GM12801 (cell line): ENCODE measurements around the gene CCHCR1.

Experiments
- TF ChIP-seq, protein P1 (sequence below): IDR thresholded peaks from one replicate; pipeline ENCODE4 v1.5.1; 2011; ENCODE audit warnings: control low read depth; ENCODE audit not compliant: insufficient read length; ENCODE audit errors: extremely low read depth

Gene CCHCR1

GRCh38 chr6:31096656-31097055, 60.9 kb downstream of the CCHCR1 start:
- TF ChIP-seq, protein P1, sequence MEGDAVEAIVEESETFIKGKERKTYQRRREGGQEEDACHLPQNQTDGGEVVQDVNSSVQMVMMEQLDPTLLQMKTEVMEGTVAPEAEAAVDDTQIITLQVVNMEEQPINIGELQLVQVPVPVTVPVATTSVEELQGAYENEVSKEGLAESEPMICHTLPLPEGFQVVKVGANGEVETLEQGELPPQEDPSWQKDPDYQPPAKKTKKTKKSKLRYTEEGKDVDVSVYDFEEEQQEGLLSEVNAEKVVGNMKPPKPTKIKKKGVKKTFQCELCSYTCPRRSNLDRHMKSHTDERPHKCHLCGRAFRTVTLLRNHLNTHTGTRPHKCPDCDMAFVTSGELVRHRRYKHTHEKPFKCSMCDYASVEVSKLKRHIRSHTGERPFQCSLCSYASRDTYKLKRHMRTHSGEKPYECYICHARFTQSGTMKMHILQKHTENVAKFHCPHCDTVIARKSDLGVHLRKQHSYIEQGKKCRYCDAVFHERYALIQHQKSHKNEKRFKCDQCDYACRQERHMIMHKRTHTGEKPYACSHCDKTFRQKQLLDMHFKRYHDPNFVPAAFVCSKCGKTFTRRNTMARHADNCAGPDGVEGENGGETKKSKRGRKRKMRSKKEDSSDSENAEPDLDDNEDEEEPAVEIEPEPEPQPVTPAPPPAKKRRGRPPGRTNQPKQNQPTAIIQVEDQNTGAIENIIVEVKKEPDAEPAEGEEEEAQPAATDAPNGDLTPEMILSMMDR, result no peak

DNA sequence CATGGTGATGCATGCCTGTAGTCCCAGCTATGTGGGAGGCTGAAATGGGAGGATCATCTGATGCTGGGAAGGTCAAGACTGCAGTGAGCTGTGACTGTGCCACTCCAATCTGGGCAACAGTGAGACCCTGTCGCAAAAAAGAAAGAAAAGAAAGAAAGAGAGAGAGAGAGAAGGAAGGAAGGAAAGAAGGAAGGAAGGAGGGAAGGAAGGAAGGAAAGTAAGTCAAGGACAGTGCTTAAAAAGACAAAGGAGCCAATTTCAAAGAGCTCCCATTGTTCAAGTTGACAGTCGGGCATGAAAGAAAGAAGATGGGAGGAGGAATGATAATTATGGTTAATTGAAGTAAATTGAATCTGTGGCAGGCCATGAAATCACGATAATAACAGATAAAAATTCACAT, 61.4 kb downstream of the CCHCR1 start:
- TF ChIP-seq, protein P1, result no peak

- TF ChIP-seq, protein P1, result no peak
Observed at GRCh38 chr6:31094389-31094881, 63.2 kb downstream of the CCHCR1 start.

DNA sequence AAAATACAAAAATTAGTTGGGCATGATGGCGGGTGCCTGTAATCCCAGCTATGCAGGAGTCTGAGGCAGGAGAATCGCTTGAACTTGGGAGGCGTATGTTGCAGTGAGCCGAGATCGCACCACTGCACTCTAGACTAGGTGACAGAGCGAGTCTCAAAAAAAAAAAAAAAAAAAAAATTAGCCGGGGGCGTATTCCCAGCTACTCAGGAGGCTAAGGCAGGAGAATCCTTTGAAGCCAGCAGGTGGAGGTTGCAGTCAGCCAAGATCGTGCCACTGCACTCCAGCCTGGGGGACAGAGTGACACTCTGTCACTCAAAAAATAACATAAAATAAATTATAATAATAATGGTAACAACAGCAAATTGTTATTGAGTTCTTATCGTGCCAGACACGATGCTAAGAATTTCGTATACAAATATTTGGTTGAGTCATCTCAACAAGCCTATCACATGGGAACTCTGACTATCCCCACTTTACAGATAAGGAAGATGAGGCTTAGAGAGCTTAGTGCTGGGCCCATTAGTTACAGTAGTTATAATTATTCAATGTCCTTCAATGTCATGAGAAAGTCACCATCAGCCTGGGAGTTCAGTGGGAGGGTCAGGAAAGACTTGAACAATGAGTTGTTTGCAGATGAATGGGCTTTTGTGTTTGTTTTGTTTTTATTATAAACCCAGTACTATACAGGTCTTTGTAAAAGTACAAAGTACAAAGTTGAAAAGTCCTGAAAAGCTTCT, 64.7 kb downstream of the CCHCR1 start:
- TF ChIP-seq, protein P1, result no peak
